H1 (cell line): ENCODE data around the gene CWH43. TPM values are rescaled to one million over a fixed set of nuclear protein-coding genes. Genes with fewer than 3 reads are reported as not detected.
A peak's percentile ranks its signal among the peaks of the same experiment; 100 is the strongest.

Experiments used
- CTCF ChIA-PET: fragments of 300-600 bp; sonication (Branson Sonifier 250); formaldehyde crosslinking; loops from one replicate; lab custom pipeline; 2021; ENCODE audit not compliant: partially characterized antibody; lab: Charles Lee
- POLR2A ChIA-PET: fragments of 300-600 bp; sonication (Branson Sonifier 250); formaldehyde crosslinking; loops from one replicate; lab custom pipeline; 2021; ENCODE audit warnings: inconsistent platforms; ENCODE audit not compliant: partially characterized antibody; lab: Charles Lee
- DNase-seq, 2 experiments: peaks; one replicate each; pipeline versions ENCODE4 v3.0.0 to v3.0.0-alpha.2; 2010 to 2022; ENCODE audit warnings: low spot score in 2 of 2, low read depth in 1 of 2, mixed read lengths in 1 of 2
- FAIRE-seq: peaks from 2 replicates; lab custom pipeline; 2011; peaks lifted over from hg19 to GRCh38; lab: Jason Lieb, UNC
- H2AFZ ChIP-seq: 2 replicates; pipeline ENCODE4 v1.8.1; 2012; ENCODE audit warnings: low read length, inconsistent platforms
- H2AK5ac ChIP-seq: 2 replicates; pipeline ENCODE4 v1.6.1; 2013; ENCODE audit warnings: low read depth, low read length
- H2BK120ac ChIP-seq: replicated peaks from 2 replicates; pipeline ENCODE3; 2013; ENCODE audit warnings: low read depth, low read length, inconsistent platforms
- H2BK12ac ChIP-seq: 2 replicates; pipeline ENCODE4 v1.6.1; 2013; ENCODE audit warnings: low read depth, low read length
- H2BK15ac ChIP-seq: 2 replicates; pipeline ENCODE4 v1.6.1; 2013; ENCODE audit warnings: low read length
- H2BK20ac ChIP-seq: 2 replicates; pipeline ENCODE4 v1.6.1; 2013; ENCODE audit warnings: low read length
- H2BK5ac ChIP-seq: 2 replicates; pipeline ENCODE4 v1.6.1; 2013; ENCODE audit warnings: low read depth, low read length
- H3K14ac ChIP-seq: 2 replicates; pipeline ENCODE4 v1.6.1; 2013; ENCODE audit warnings: inconsistent platforms; ENCODE audit not compliant: insufficient read length
- H3K18ac ChIP-seq: 2 replicates; pipeline ENCODE4 v1.6.1; 2013; ENCODE audit warnings: low read length; ENCODE audit errors: extremely low read depth
- H3K23ac ChIP-seq: 2 replicates; pipeline ENCODE4 v1.6.1; 2013; ENCODE audit warnings: inconsistent platforms; ENCODE audit not compliant: insufficient read length
- H3K23me2 ChIP-seq: 2 replicates; pipeline ENCODE4 v1.6.1; 2013; ENCODE audit warnings: low read depth, low read length
- H3K27ac ChIP-seq: 2 replicates; pipeline ENCODE4 v1.6.1; 2011; ENCODE audit warnings: low read depth, low read length, inconsistent platforms
- H3K27me3 ChIP-seq, 4 experiments: replicated peaks in 1 of 4; 1 replicate in 1 of 4; 2 replicates in 3 of 4; pipeline versions ENCODE4 v1.6.1 to v1.8.1; 2011 to 2013; ENCODE audit warnings: low read length in 3 of 4, mild to moderate bottlenecking in 3 of 4, inconsistent platforms in 2 of 4, mixed read lengths in 2 of 4, moderate library complexity in 1 of 4; ENCODE audit not compliant: control insufficient read depth in 3 of 4, insufficient read depth in 3 of 4; ENCODE audit errors: extremely low read depth in 1 of 4
- H3K36me3 ChIP-seq, 4 experiments: 2 replicates each; pipeline versions ENCODE4 v1.6.1 to v1.8.1; 2011 to 2013; ENCODE audit warnings: mild to moderate bottlenecking in 4 of 4, low read length in 3 of 4, moderate library complexity in 2 of 4, control low read depth in 1 of 4, inconsistent platforms in 1 of 4; ENCODE audit not compliant: insufficient read depth in 4 of 4, control insufficient read depth in 2 of 4
- H3K4ac ChIP-seq: replicated peaks from 2 replicates; pipeline ENCODE3; 2013; ENCODE audit warnings: low read length, low read depth, mixed read lengths, inconsistent platforms; ENCODE audit not compliant: insufficient read length
- H3K4me1 ChIP-seq, 4 experiments: replicated peaks in 1 of 4; 1 replicate in 1 of 4; 2 replicates in 3 of 4; pipeline versions ENCODE4 v1.6.1 to v1.8.1; 2011 to 2013; ENCODE audit warnings: low read length in 3 of 4, inconsistent platforms in 2 of 4, mixed read lengths in 1 of 4; ENCODE audit not compliant: insufficient read depth in 4 of 4, control insufficient read depth in 3 of 4
- H3K4me2 ChIP-seq, 2 experiments: 2 replicates each; pipeline versions ENCODE4 v1.6.1 to v1.8.1; 2011 to 2013; ENCODE audit warnings: low read depth in 2 of 2, low read length in 2 of 2, control low read depth in 1 of 2, inconsistent platforms in 1 of 2, mild to moderate bottlenecking in 1 of 2; ENCODE audit not compliant: insufficient read depth in 1 of 2
- H3K4me3 ChIP-seq, 4 experiments: fragments of 200-600, 300-600 bp in 1 of 4; sonication (generic), shearing (Covaris generic), sonication (Bioruptor Twin) in 1 of 4; 2 replicates each; pipeline versions ENCODE4 v1.5.1 to v1.8.1; 2011 to 2016; ENCODE audit warnings: low read length in 4 of 4, low read depth in 3 of 4, control low read depth in 2 of 4, inconsistent platforms in 2 of 4, mild to moderate bottlenecking in 2 of 4, mixed read lengths in 1 of 4, moderate library complexity in 1 of 4; ENCODE audit not compliant: insufficient read depth in 2 of 4; ENCODE audit errors: extremely low read depth in 1 of 4
- H3K56ac ChIP-seq: replicated peaks from 2 replicates; pipeline ENCODE3; 2013; ENCODE audit warnings: low read depth, mild to moderate bottlenecking, mixed read lengths, low read length, inconsistent platforms; ENCODE audit not compliant: insufficient read length
- H3K79me1 ChIP-seq: 2 replicates; pipeline ENCODE4 v1.6.1; 2013; ENCODE audit warnings: low read depth, low read length, control low read depth
- H3K79me2 ChIP-seq, 2 experiments: 2 replicates each; pipeline versions ENCODE4 v1.6.1 to v1.8.1; 2012 to 2013; ENCODE audit warnings: low read length in 2 of 2, mild to moderate bottlenecking in 2 of 2, inconsistent platforms in 1 of 2; ENCODE audit not compliant: insufficient read depth in 2 of 2, control insufficient read depth in 1 of 2
- H3K9ac ChIP-seq, 4 experiments: replicated peaks in 1 of 4; 1 replicate in 1 of 4; 2 replicates in 3 of 4; pipeline versions ENCODE4 v1.6.1 to v1.8.1; 2011 to 2013; ENCODE audit warnings: low read depth in 3 of 4, low read length in 3 of 4, control low read depth in 2 of 4, mild to moderate bottlenecking in 2 of 4, moderate library complexity in 2 of 4, inconsistent platforms in 1 of 4; ENCODE audit errors: extremely low read depth in 1 of 4
- H3K9me3 ChIP-seq, 2 experiments: 2 replicates each; pipeline versions ENCODE4 v1.6.1 to v1.8.1; 2012 to 2013; ENCODE audit warnings: mild to moderate bottlenecking in 2 of 2, moderate library complexity in 2 of 2, control low read depth in 1 of 2, inconsistent platforms in 1 of 2, low read depth in 1 of 2, low read length in 1 of 2, mixed read lengths in 1 of 2; ENCODE audit not compliant: insufficient read depth in 2 of 2
- H4K20me1 ChIP-seq, 2 experiments: replicated peaks in 1 of 2; 2 replicates each; pipeline versions ENCODE3 to v1.8.1; 2011 to 2013; ENCODE audit warnings: inconsistent platforms in 2 of 2, low read length in 2 of 2, mild to moderate bottlenecking in 1 of 2; ENCODE audit not compliant: insufficient read depth in 2 of 2, control insufficient read depth in 1 of 2
- H4K5ac ChIP-seq: 2 replicates; pipeline ENCODE4 v1.6.1; 2013; ENCODE audit warnings: low read length, low read depth, mixed read lengths, inconsistent platforms; ENCODE audit not compliant: insufficient read length
- H4K8ac ChIP-seq: 2 replicates; pipeline ENCODE4 v1.8.0; 2013; ENCODE audit warnings: mild to moderate bottlenecking, moderate library complexity, low read length, inconsistent platforms; ENCODE audit not compliant: insufficient read depth; ENCODE audit errors: extremely low read depth
- H4K91ac ChIP-seq: replicated peaks from 2 replicates; pipeline ENCODE3; 2013; ENCODE audit warnings: low read length, mixed read lengths, inconsistent platforms; ENCODE audit not compliant: insufficient read length
- KDM1A ChIP-seq: fragments of 200-600, 300-600 bp; sonication (generic); IDR thresholded peaks from 2 replicates; pipeline ENCODE4 v1.7.1; 2016; ENCODE audit warnings: mild to moderate bottlenecking, low read length, borderline replicate concordance
- POLR2AphosphoS5 ChIP-seq: IDR thresholded peaks from 2 replicates; pipeline ENCODE4 v1.6.1; 2011; ENCODE audit warnings: low read depth, low read length
- POU5F1 ChIP-seq: IDR thresholded peaks from 2 replicates; pipeline ENCODE4 v1.6.1; 2011; ENCODE audit warnings: low read depth, mild to moderate bottlenecking, low read length, moderate library complexity
- RAD21 ChIP-seq, 2 experiments: IDR thresholded peaks in 1 of 2; conservative IDR thresholded peaks in 1 of 2; 2 replicates each; pipeline ENCODE4 v1.6.1; 2011; ENCODE audit warnings: low read depth in 2 of 2, low read length in 2 of 2, improper control_type of control experiment in 1 of 2, inconsistent platforms in 1 of 2, mild to moderate bottlenecking in 1 of 2, moderate library complexity in 1 of 2
- RXRA ChIP-seq: IDR thresholded peaks from 2 replicates; pipeline ENCODE4 v1.6.1; 2011; ENCODE audit warnings: low read depth, mild to moderate bottlenecking, low read length, moderate library complexity; ENCODE audit not compliant: insufficient read depth
- SUZ12 ChIP-seq: fragments of 200-600 bp; sonication (generic); IDR thresholded peaks from 2 replicates; pipeline ENCODE4 v1.6.1; 2012; ENCODE audit warnings: mild to moderate bottlenecking, inconsistent platforms, low read length, moderate library complexity, mixed read lengths
- YY1 ChIP-seq: IDR thresholded peaks from 2 replicates; pipeline ENCODE4 v1.6.1; 2011; ENCODE audit warnings: low read depth, mild to moderate bottlenecking, low read length
- ZNF274 ChIP-seq: IDR thresholded peaks from 2 replicates; pipeline ENCODE4 v1.7.0; 2012; ENCODE audit warnings: low read length, borderline replicate concordance; ENCODE audit errors: extremely low read depth
- WGBS, 2 experiments: shearing (Covaris generic) in 1 of 2; methylation state at CpG; one replicate each; pipeline versions ENCODE4 v1.1.6 to v1.1.7; 2013 to 2015; ENCODE audit warnings: low lambda C conversion rate in 2 of 2, mixed read lengths in 2 of 2, inconsistent platforms in 1 of 2, low coverage in 1 of 2, missing lambda C conversion rate in 1 of 2; ENCODE audit not compliant: insufficient replicate concordance in 2 of 2, insufficient coverage in 1 of 2, insufficient read length in 1 of 2; ENCODE audit errors: extremely low coverage in 1 of 2, missing lambda C conversion rate in 1 of 2; 5-methylcytosine and 5-hydroxymethylcytosine counted together
- polyA plus RNA-seq, 7 experiments: library from polyadenylated mRNA; depleted of rRNA in 3 of 7; stranded (reverse) in 5 of 7; unstranded in 2 of 7; fragments of >200 nt in 5 of 7; fragments of 200-250 nt in 2 of 7; gene quantifications; 1 replicate in 5 of 7; 2 replicates in 1 of 7; 4 replicates in 1 of 7; pipeline versions ENCODE4 v1.2.1 to v1.2.3, GENCODE V29; 2011 to 2013; ENCODE audit warnings: missing spikeins in 2 of 7, mixed read lengths in 2 of 7
- total RNA-seq: library from RNA; stranded (reverse); fragmentation: NEBNext Ultra II Directional; extraction: Animal tissue kit (Norgen Biotek cat#: 25700); gene quantifications from 2 replicates; pipeline ENCODE4 v1.2.1, GENCODE V29; 2021

Gene CWH43
- total and polyA plus RNA-seq, 2 of the 8 experiments (the other 6 are each of a cell fraction or from before 2014, with no cell fraction given) = not detected

DNA sequence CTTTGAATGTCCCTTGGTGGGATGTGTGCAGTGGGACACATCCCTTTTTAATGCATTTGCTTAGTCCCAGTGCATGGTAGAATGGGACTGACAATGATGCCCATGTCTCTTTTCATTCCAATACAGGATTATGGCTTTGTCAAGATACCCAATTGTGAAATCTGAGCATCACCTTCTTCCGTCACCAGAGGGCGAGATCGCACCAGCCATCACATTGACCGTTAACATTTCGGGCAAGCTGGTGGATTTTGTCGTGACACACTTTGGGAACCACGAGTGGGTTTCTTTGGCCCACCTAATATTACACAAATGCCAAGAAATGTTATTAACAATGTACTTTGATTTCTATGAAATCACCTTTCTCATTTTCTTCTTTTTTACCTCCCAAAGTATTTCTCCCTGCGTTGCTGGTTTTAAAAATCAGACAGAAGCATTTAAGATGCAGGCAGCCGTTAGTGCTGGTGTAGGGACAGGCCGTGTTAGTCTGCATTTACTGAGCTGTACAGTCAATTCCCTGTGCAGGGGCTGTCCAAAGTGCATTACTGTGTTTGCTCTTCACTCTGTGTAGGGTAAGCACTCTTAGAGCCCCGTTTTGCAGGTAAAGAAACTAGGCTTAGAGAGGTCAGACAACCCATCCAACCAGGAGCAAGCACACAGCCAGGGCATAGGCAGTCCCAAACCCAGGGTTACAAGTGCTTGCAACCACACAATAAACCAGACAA lies 46.5 kb downstream of the CWH43 start:
- no peak overlapping the region for H2AFZ ChIP-seq
- H4K91ac ChIP-seq = no peak overlapping the region
- H2AK5ac ChIP-seq = no peak overlapping the region
- no peaks in the 10 kb centered on the region for H3K36me3 ChIP-seq
- no peak overlapping the region for H3K4ac ChIP-seq
- H3K23ac ChIP-seq = no peak overlapping the region
- H3K23me2 ChIP-seq = no peaks in the 10 kb centered on the region
- no peak overlapping the region for H3K56ac ChIP-seq
- no peak overlapping the region for H2BK120ac ChIP-seq
- FAIRE-seq (peak; percentile 82), DNase-seq (peak in 1 of 2 experiments; percentile 55)
- H3K27ac ChIP-seq = no peak overlapping the region
- no peak overlapping the region for H3K4me2 ChIP-seq
- H2BK20ac ChIP-seq = no peak overlapping the region
- H3K9ac ChIP-seq = no peak overlapping the region
- H3K4me1 ChIP-seq = no peaks in the 10 kb centered on the region
- no peaks in the 10 kb centered on the region for H4K20me1 ChIP-seq
- no peak overlapping the region for H3K4me3 ChIP-seq
- POLR2A ChIA-PET = no interaction called here
- H2BK15ac ChIP-seq = no peak overlapping the region
- no peak overlapping the region for H3K18ac ChIP-seq
- no peak overlapping the region for H2BK12ac ChIP-seq
- no peak overlapping the region for H4K5ac ChIP-seq
- H3K14ac ChIP-seq = no peak overlapping the region
- WGBS, 2 experiments = 59% methylated on average over 11 of the region's 11 CpGs; no CpG with 5 or more reads in 1 of the 2 experiments
- no peaks in the 10 kb centered on the region for H3K79me1 ChIP-seq
- no peaks in the 10 kb centered on the region for H3K79me2 ChIP-seq
- H3K27me3 ChIP-seq = no peaks in the 10 kb centered on the region
- no peak overlapping the region for H2BK5ac ChIP-seq
- CTCF ChIA-PET = no interaction called here
- peaks cover 67 to 70% of the 10 kb centered on the region in 2 experiments for H3K9me3 ChIP-seq
- H4K8ac ChIP-seq = no peak overlapping the region
- no peak for TF ChIP-seq RXRA
- TF ChIP-seq YY1 = no peak
- no peak for TF ChIP-seq ZNF274
- TF ChIP-seq RAD21 (IDR thresholded peaks at IDR 0.05 in 1 of 2, conservative IDR thresholded peaks at IDR 0.05 in 1 of 2; ENCODE audit: low read depth in 2 of 2, low read length in 2 of 2) = peak; percentile 75 to 78
- TF ChIP-seq POU5F1 = no peak
- no peak for TF ChIP-seq POLR2AphosphoS5
- TF ChIP-seq KDM1A = no peak
- no peak for TF ChIP-seq SUZ12
